ENCODE measurements around the gene PCNT. TPM values are rescaled to one million over a fixed set of nuclear protein-coding genes. Genes with fewer than 3 reads are reported as not detected.

PCNT gene
- total RNA-seq, 1 donor from 2014 or later, result 16.0 TPM

Other genes starting within 250 kb of the PCNT start
- gene COL6A2, start 226.0 kb upstream of the PCNT start, total RNA-seq, result 25.8 TPM
- 0.98 TPM for gene FTCD, start 168.6 kb upstream of the PCNT start, total RNA-seq
- gene SPATC1L, start 139.7 kb upstream of the PCNT start, total RNA-seq, result 6.1 TPM
- 41.1 TPM for gene LSS, start 95.4 kb upstream of the PCNT start, total RNA-seq
- 61.0 TPM for gene MCM3AP, start 38.5 kb upstream of the PCNT start, total RNA-seq
- 11.3 TPM for gene YBEY, start 37.8 kb upstream of the PCNT start, total RNA-seq
- 2.2 TPM for gene C21orf58, start 286 bp upstream of the PCNT start, total RNA-seq
- gene DIP2A, start 134.7 kb downstream of the PCNT start, total RNA-seq, result 32.0 TPM

Data from temporal lobe (tissue), 1 donor.